Peyer's patch (tissue), 4 donors: ENCODE data around the gene EPHA8. TPM values are rescaled to one million over a fixed set of nuclear protein-coding genes. Genes with fewer than 3 reads are reported as not detected.

Experiments
- DNase-seq, 3 donors: peaks; one replicate each; pipeline ENCODE4 v3.0.0-alpha.2; 2017 to 2019
- H3K27ac ChIP-seq, 4 donors: fragments of 200-600 bp; sonication (generic); one replicate each; pipeline ENCODE4 v1.5.1; 2016 to 2019
- H3K27me3 ChIP-seq, 2 donors: fragments of 200-600 bp; sonication (generic); one replicate each; pipeline ENCODE4 v1.5.1; 2019
- H3K36me3 ChIP-seq, 3 donors: fragments of 200-600 bp; sonication (generic); one replicate each; pipeline ENCODE4 v1.5.1; 2016 to 2019
- H3K4me1 ChIP-seq, 4 donors: fragments of 200-600 bp; sonication (generic); one replicate each; pipeline ENCODE4 v1.5.1; 2016 to 2019
- H3K4me3 ChIP-seq, 4 donors: fragments of 200-600 bp; sonication (generic); 1 replicate in 3 of 4; 2 replicates in 1 of 4; pipeline ENCODE4 v1.5.1; 2016 to 2019; ENCODE audit warnings: mild to moderate bottlenecking in 1 of 4
- H3K9me3 ChIP-seq, 4 donors: fragments of 200-600 bp; sonication (generic); one replicate each; pipeline ENCODE4 v1.5.1; 2016 to 2019; ENCODE audit warnings: mild to moderate bottlenecking in 1 of 4
- CTCF ChIP-seq, 6 experiments: fragments of 450-650 bp in 4 of 6; fragments of 200-600 bp in 2 of 6; sonication (generic) in 1 of 6; IDR thresholded peaks; one replicate each; pipeline ENCODE4 v1.5.1; 2017 to 2019; ENCODE audit warnings: antibody characterized with exemption in 6 of 6, mild to moderate bottlenecking in 3 of 6, moderate library complexity in 1 of 6
- POLR2A ChIP-seq, 2 donors: fragments of 450-650 bp; IDR thresholded peaks; one replicate each; pipeline ENCODE4 v1.5.1; 2017; ENCODE audit warnings: antibody characterized with exemption in 2 of 2, mild to moderate bottlenecking in 2 of 2, moderate library complexity in 2 of 2
- total RNA-seq, 4 donors: library from RNA; depleted of rRNA; stranded (reverse); fragments of >200 nt; gene quantifications; one replicate each; pipeline ENCODE4 v1.1.0, GENCODE V29; 2016

The EPHA8 gene
- total RNA-seq, 4 donors from 2014 or later, result not detected

GRCh38 chr1:22550021-22550420 is 13.3 kb upstream of the EPHA8 start:
- Histone ChIP-seq H3K27ac (no peak overlapping the region), H3K4me1 (peaks cover 0 to 11% (median 0%) of the 10 kb centered on the region in 4 donors), H3K9me3 (no peaks in the 10 kb centered on the region), H3K4me3 (no peak overlapping the region), H3K36me3 (no peaks in the 10 kb centered on the region), H3K27me3 (no peaks in the 10 kb centered on the region)
- no peak for TF ChIP-seq CTCF (IDR thresholded peaks at IDR 0.05)
- TF ChIP-seq POLR2A (IDR thresholded peaks at IDR 0.05), result no peak
- DNase-seq, result no peak

GRCh38 chr1:22551591-22551990 is 11.7 kb upstream of the EPHA8 start:
- H3K4me3 ChIP-seq, result no peak overlapping the region
- H3K27me3 ChIP-seq, result no peaks in the 10 kb centered on the region
- H3K9me3 ChIP-seq, result no peaks in the 10 kb centered on the region
- no peaks in the 10 kb centered on the region for H3K36me3 ChIP-seq
- H3K27ac ChIP-seq, result no peak overlapping the region
- TF ChIP-seq POLR2A (IDR thresholded peaks at IDR 0.05), result no peak
- no peak for TF ChIP-seq CTCF (IDR thresholded peaks at IDR 0.05)
- no peak for DNase-seq
- peaks cover 0 to 27% (median 3%) of the 10 kb centered on the region in 4 donors for H3K4me1 ChIP-seq

GRCh38 chr1:22552021-22552420 is 11.3 kb upstream of the EPHA8 start:
- no peak overlapping the region for H3K4me3 ChIP-seq
- no peak for DNase-seq
- H3K36me3 ChIP-seq, result no peaks in the 10 kb centered on the region
- TF ChIP-seq CTCF (IDR thresholded peaks at IDR 0.05), result no peak
- TF ChIP-seq POLR2A (IDR thresholded peaks at IDR 0.05), result no peak
- H3K27ac ChIP-seq, result no peak overlapping the region
- no peaks in the 10 kb centered on the region for H3K9me3 ChIP-seq
- H3K4me1 ChIP-seq, result peaks cover 0 to 31% (median 4%) of the 10 kb centered on the region in 4 donors
- no peaks in the 10 kb centered on the region for H3K27me3 ChIP-seq

- Histone ChIP-seq H3K27me3 (no peaks in the 10 kb centered on the region), H3K9me3 (no peaks in the 10 kb centered on the region), H3K4me3 (no peak overlapping the region), H3K36me3 (no peaks in the 10 kb centered on the region), H3K27ac (peak overlapping the region in 1 of 4 donors; percentile 75), H3K4me1 (peaks cover 0 to 36% (median 4%) of the 10 kb centered on the region in 4 donors)
- DNase-seq, result no peak
- TF ChIP-seq POLR2A (IDR thresholded peaks at IDR 0.05) (no peak), CTCF (IDR thresholded peaks at IDR 0.05) (no peak)
Measured at GRCh38 chr1:22553104-22553880, 10.0 kb upstream of the EPHA8 start.

- H3K4me1 ChIP-seq, result peaks cover 0 to 36% (median 4%) of the 10 kb centered on the region in 4 donors
- H3K27ac ChIP-seq, result peak overlapping the region in 1 of 4 donors; percentile 75
- H3K9me3 ChIP-seq, result no peaks in the 10 kb centered on the region
- TF ChIP-seq POLR2A (IDR thresholded peaks at IDR 0.05), result no peak
- TF ChIP-seq CTCF (IDR thresholded peaks at IDR 0.05), result no peak
- no peaks in the 10 kb centered on the region for H3K27me3 ChIP-seq
- DNase-seq, result no peak
- H3K36me3 ChIP-seq, result no peaks in the 10 kb centered on the region
- no peak overlapping the region for H3K4me3 ChIP-seq
Measured at GRCh38 chr1:22553991-22554522, 9.2 kb upstream of the EPHA8 start.
